Activated T-cell treated with anti-CD3 and anti-CD28 coated beads for 1 hour (primary cell): Measurements from ENCODE around the gene DMAP1.

Source experiments
- DNase-seq: peaks from one replicate; pipeline ENCODE4 v3.0.0-alpha.2; 2020; ENCODE audit warnings: low read depth

Gene DMAP1

GRCh38 chr1:44256762-44257554, 43.7 kb downstream of the DMAP1 start:
- no peak for DNase-seq

- DNase-seq = no peak
Measured at GRCh38 chr1:44259090-44259489, 45.8 kb downstream of the DMAP1 start.

GRCh38 chr1:44260792-44261170, 47.5 kb downstream of the DMAP1 start:
- DNase-seq = no peak

GRCh38 chr1:44261171-44261817, 48.0 kb downstream of the DMAP1 start:
- no peak for DNase-seq

- DNase-seq = no peak
Measured at GRCh38 chr1:44261962-44262361, 48.7 kb downstream of the DMAP1 start.

GRCh38 chr1:44262414-44262813, 49.1 kb downstream of the DMAP1 start:
- no peak for DNase-seq

- DNase-seq = no peak
Measured at GRCh38 chr1:44262816-44263567, 49.7 kb downstream of the DMAP1 start.

GRCh38 chr1:44263568-44264450, 50.5 kb downstream of the DMAP1 start:
- DNase-seq = no peak

GRCh38 chr1:44264451-44264771, 51.1 kb downstream of the DMAP1 start:
- no peak for DNase-seq

- DNase-seq = no peak
Measured at GRCh38 chr1:44265656-44266358, 52.5 kb downstream of the DMAP1 start.

GRCh38 chr1:44266400-44267344, 53.4 kb downstream of the DMAP1 start:
- no peak for DNase-seq

GRCh38 chr1:44267438-44267837, 54.2 kb downstream of the DMAP1 start:
- DNase-seq = no peak

GRCh38 chr1:44268054-44268453, 54.8 kb downstream of the DMAP1 start:
- DNase-seq = no peak
